Stimulated activated CD4-positive, alpha-beta T cell treated with anti-CD3 and anti-CD28 coated beads, TNF-alpha, amount 100 ng/mL, for 1 hour (primary cell): ENCODE results near the gene MECR.
"Not testable (repeated sequence)": the region's sequence is repeated elsewhere in the genome, so short reads cannot be mapped to it uniquely, and the experiment has no call there.

ENCODE experiments used
- DNase-seq, 3 donors: peaks; one replicate each; pipeline ENCODE4 v3.0.0-alpha.2; 2020; ENCODE audit warnings: low read depth in 3 of 3, low spot score in 1 of 3

The MECR gene

GRCh38 chr1:29172415-29172939 lies 58.3 kb downstream of the MECR start:
- no peak for DNase-seq

- DNase-seq = no peak
These were observed 59.2 kb downstream of the MECR start for GRCh38 chr1:29171521-29171920.

- DNase-seq = no peak
These were observed 59.6 kb downstream of the MECR start for GRCh38 chr1:29171089-29171488.

- no peak for DNase-seq
These were observed 60.8 kb downstream of the MECR start for GRCh38 chr1:29169976-29170375.

GRCh38 chr1:29167904-29168303 lies 62.8 kb downstream of the MECR start:
- no peak for DNase-seq

GRCh38 chr1:29166291-29166878 lies 64.3 kb downstream of the MECR start:
- DNase-seq = no peak

- DNase-seq = no peak
These were observed 66.1 kb downstream of the MECR start for GRCh38 chr1:29164588-29164987.

GRCh38 chr1:29162476-29163138 lies 68.1 kb downstream of the MECR start:
- DNase-seq = no peak

GRCh38 chr1:29162025-29162424 lies 68.7 kb downstream of the MECR start:
- no peak for DNase-seq

GRCh38 chr1:29159773-29160172 lies 71.0 kb downstream of the MECR start:
- DNase-seq = no peak

- no peak for DNase-seq
These were observed 73.5 kb downstream of the MECR start for GRCh38 chr1:29157269-29157601.

GRCh38 chr1:29156543-29157268 lies 74.0 kb downstream of the MECR start:
- no peak for DNase-seq

- no peak for DNase-seq
These were observed 78.5 kb downstream of the MECR start for GRCh38 chr1:29152046-29152805.

GRCh38 chr1:29150346-29150745 lies 80.4 kb downstream of the MECR start:
- not testable (repeated sequence) for DNase-seq

- no peak for DNase-seq
These were observed 81.9 kb downstream of the MECR start for GRCh38 chr1:29148656-29149491.

GRCh38 chr1:29145739-29146437 lies 84.8 kb downstream of the MECR start:
- DNase-seq = no peak

- no peak for DNase-seq
These were observed 86.6 kb downstream of the MECR start for GRCh38 chr1:29144178-29144577.

- DNase-seq = no peak
These were observed 88.0 kb downstream of the MECR start for GRCh38 chr1:29142714-29143113.
